Neuronal stem cell (in vitro differentiated cells): ENCODE measurements around the gene CPPED1.

ENCODE experiments used
- DNase-seq: peaks from one replicate; pipeline ENCODE4 v3.0.0-alpha.2; 2013; ENCODE audit warnings: low spot score
- H2AFZ ChIP-seq: one replicate; pipeline ENCODE4 v1.6.1; 2013; ENCODE audit warnings: mild to moderate bottlenecking, low read length, inconsistent platforms
- H2AK5ac ChIP-seq: 2 replicates; pipeline ENCODE4 v1.6.1; 2013; ENCODE audit warnings: low read depth, mild to moderate bottlenecking, inconsistent platforms, low read length, moderate library complexity, mixed read lengths
- H2BK120ac ChIP-seq: 2 replicates; pipeline ENCODE4 v1.6.1; 2013; ENCODE audit warnings: low read depth, mild to moderate bottlenecking, inconsistent platforms, low read length, moderate library complexity, mixed read lengths
- H2BK12ac ChIP-seq: one replicate; pipeline ENCODE4 v1.6.1; 2013; ENCODE audit warnings: low read length, inconsistent platforms
- H2BK15ac ChIP-seq: 2 replicates; pipeline ENCODE4 v1.6.1; 2013; ENCODE audit warnings: mild to moderate bottlenecking, low read length, inconsistent platforms, mixed read lengths
- H2BK5ac ChIP-seq: one replicate; pipeline ENCODE4 v1.6.1; 2013; ENCODE audit warnings: inconsistent platforms, mild to moderate bottlenecking, low read length, moderate library complexity
- H3K14ac ChIP-seq: one replicate; pipeline ENCODE4 v1.6.1; 2013; ENCODE audit warnings: low read length, inconsistent platforms
- H3K18ac ChIP-seq: 2 replicates; pipeline ENCODE4 v1.6.1; 2013; ENCODE audit warnings: low read length, inconsistent platforms
- H3K23ac ChIP-seq: 2 replicates; pipeline ENCODE4 v1.6.1; 2013; ENCODE audit warnings: low read depth, mild to moderate bottlenecking, mixed read lengths, low read length, inconsistent platforms; ENCODE audit not compliant: poor library complexity
- H3K27ac ChIP-seq: replicated peaks from 3 replicates; pipeline ENCODE4 v1.5.1; 2013; ENCODE audit warnings: low read length, inconsistent platforms
- H3K27me3 ChIP-seq, 3 experiments: 2 replicates each; pipeline ENCODE4 v1.6.1; 2013; ENCODE audit warnings: low read length in 3 of 3, mild to moderate bottlenecking in 2 of 3, inconsistent platforms in 1 of 3, low read depth in 1 of 3, mixed read lengths in 1 of 3, moderate library complexity in 1 of 3; ENCODE audit not compliant: control insufficient read depth in 3 of 3, insufficient read depth in 3 of 3
- H3K36me3 ChIP-seq, 2 donors: replicated peaks in 1 of 2; 2 replicates each; pipeline ENCODE4 v1.6.1; 2013; ENCODE audit warnings: low read length in 2 of 2; ENCODE audit not compliant: control insufficient read depth in 2 of 2, insufficient read depth in 2 of 2
- H3K4ac ChIP-seq: 2 replicates; pipeline ENCODE4 v1.6.1; 2013; ENCODE audit warnings: inconsistent platforms, mild to moderate bottlenecking, low read length, moderate library complexity
- H3K4me1 ChIP-seq, 2 donors: 1 replicate in 1 of 2; 2 replicates in 1 of 2; pipeline ENCODE4 v1.6.1; 2013; ENCODE audit warnings: low read length in 2 of 2, low read depth in 1 of 2; ENCODE audit not compliant: control insufficient read depth in 2 of 2, insufficient read depth in 1 of 2
- H3K4me2 ChIP-seq: one replicate; pipeline ENCODE4 v1.6.1; 2013; ENCODE audit warnings: mild to moderate bottlenecking, low read length, inconsistent platforms; ENCODE audit not compliant: insufficient read depth, poor library complexity, severe bottlenecking
- H3K4me3 ChIP-seq, 2 donors: 2 replicates each; pipeline ENCODE4 v1.5.1; 2013; ENCODE audit warnings: low read length in 2 of 2, mild to moderate bottlenecking in 2 of 2, inconsistent platforms in 1 of 2, moderate library complexity in 1 of 2
- H3K79me1 ChIP-seq: one replicate; pipeline ENCODE4 v1.6.1; 2013; ENCODE audit warnings: low read depth, mild to moderate bottlenecking, inconsistent platforms, low read length, moderate library complexity
- H3K9ac ChIP-seq: one replicate; pipeline ENCODE4 v1.6.1; 2013; ENCODE audit warnings: mild to moderate bottlenecking, low read depth, low read length, inconsistent platforms; ENCODE audit not compliant: poor library complexity
- H3K9me3 ChIP-seq, 2 donors: replicated peaks in 1 of 2; 2 replicates each; pipeline versions ENCODE3 to v1.6.1; 2013; ENCODE audit warnings: low read length in 2 of 2, mild to moderate bottlenecking in 2 of 2, inconsistent platforms in 1 of 2, low read depth in 1 of 2, mixed read lengths in 1 of 2, moderate library complexity in 1 of 2; ENCODE audit not compliant: control insufficient read depth in 2 of 2, insufficient read depth in 1 of 2
- H4K8ac ChIP-seq: one replicate; pipeline ENCODE4 v1.6.1; 2013; ENCODE audit warnings: low read depth, mild to moderate bottlenecking, inconsistent platforms, low read length, moderate library complexity
- H4K91ac ChIP-seq: one replicate; pipeline ENCODE4 v1.6.1; 2013; ENCODE audit warnings: low read length, low read depth, mild to moderate bottlenecking, inconsistent platforms; ENCODE audit not compliant: poor library complexity
- WGBS, 2 donors: extraction: QIAGEN DNeasy Blood & Tissue Kit; methylation state at CpG; one replicate each; pipeline ENCODE4 v1.1.7; 2013; ENCODE audit warnings: missing lambda C conversion rate in 2 of 2, mixed read lengths in 1 of 2; ENCODE audit not compliant: insufficient read length in 2 of 2, insufficient replicate concordance in 1 of 2; ENCODE audit errors: extremely low coverage in 2 of 2; 5-methylcytosine and 5-hydroxymethylcytosine counted together

The CPPED1 gene

GRCh38 chr16:12709807-12710206, 93.9 kb downstream of the CPPED1 start:
- H2BK15ac ChIP-seq = no peak overlapping the region
- H3K4me1 ChIP-seq = no peaks in the 10 kb centered on the region
- no peak overlapping the region for H3K9ac ChIP-seq
- no peaks in the 10 kb centered on the region for H3K9me3 ChIP-seq
- H3K4me2 ChIP-seq = no peak overlapping the region
- no peak overlapping the region for H2BK12ac ChIP-seq
- no peak overlapping the region for H3K27ac ChIP-seq
- H2BK5ac ChIP-seq = no peak overlapping the region
- H2BK120ac ChIP-seq = no peak overlapping the region
- no peak overlapping the region for H2AK5ac ChIP-seq
- no peak for DNase-seq
- no peaks in the 10 kb centered on the region for H3K79me1 ChIP-seq
- H3K14ac ChIP-seq = no peak overlapping the region
- no peak overlapping the region for H3K18ac ChIP-seq
- H2AFZ ChIP-seq = no peak overlapping the region
- no peak overlapping the region for H3K4ac ChIP-seq
- no peak overlapping the region for H4K91ac ChIP-seq
- H3K27me3 ChIP-seq = no peaks in the 10 kb centered on the region
- WGBS, 2 donors = no CpG with 5 or more reads among the region's 1 CpG
- no peaks in the 10 kb centered on the region for H3K36me3 ChIP-seq
- no peak overlapping the region for H3K4me3 ChIP-seq
- no peak overlapping the region for H4K8ac ChIP-seq
- no peak overlapping the region for H3K23ac ChIP-seq

- Histone ChIP-seq H3K4me3 (no peak overlapping the region), H3K9me3 (no peaks in the 10 kb centered on the region), H2BK5ac (no peak overlapping the region), H3K4me1 (no peaks in the 10 kb centered on the region), H3K14ac (no peak overlapping the region), H4K91ac (no peak overlapping the region), H3K9ac (no peak overlapping the region), H2BK12ac (no peak overlapping the region), H2AFZ (no peak overlapping the region), H4K8ac (no peak overlapping the region), H2BK15ac (no peak overlapping the region), H3K27me3 (no peaks in the 10 kb centered on the region), H3K27ac (no peak overlapping the region), H3K18ac (no peak overlapping the region), H3K79me1 (no peaks in the 10 kb centered on the region), H3K23ac (no peak overlapping the region), H3K4ac (no peak overlapping the region), H3K4me2 (no peak overlapping the region), H3K36me3 (no peaks in the 10 kb centered on the region), H2AK5ac (no peak overlapping the region), H2BK120ac (no peak overlapping the region)
- no peak for DNase-seq
- WGBS, 2 donors = no CpG with 5 or more reads among the region's 3 CpGs
These were observed 95.4 kb downstream of the CPPED1 start for GRCh38 chr16:12708266-12708665.

- no peak overlapping the region for H3K23ac ChIP-seq
- no peak for DNase-seq
- no peak overlapping the region for H3K4me2 ChIP-seq
- no peak overlapping the region for H2BK5ac ChIP-seq
- WGBS, 2 donors = no CpG with 5 or more reads among the region's 6 CpGs
- H2AK5ac ChIP-seq = no peak overlapping the region
- H3K4me3 ChIP-seq = no peak overlapping the region
- no peak overlapping the region for H4K91ac ChIP-seq
- H3K79me1 ChIP-seq = no peaks in the 10 kb centered on the region
- peak overlapping the region; percentile 26 for H3K9ac ChIP-seq
- no peaks in the 10 kb centered on the region for H3K36me3 ChIP-seq
- H3K14ac ChIP-seq = no peak overlapping the region
- H3K18ac ChIP-seq = no peak overlapping the region
- no peaks in the 10 kb centered on the region for H3K27me3 ChIP-seq
- no peak overlapping the region for H2AFZ ChIP-seq
- H2BK120ac ChIP-seq = no peak overlapping the region
- H2BK12ac ChIP-seq = no peak overlapping the region
- no peak overlapping the region for H3K27ac ChIP-seq
- H3K4me1 ChIP-seq = no peaks in the 10 kb centered on the region
- no peak overlapping the region for H2BK15ac ChIP-seq
- no peaks in the 10 kb centered on the region for H3K9me3 ChIP-seq
- no peak overlapping the region for H3K4ac ChIP-seq
- H4K8ac ChIP-seq = no peak overlapping the region
These were observed 97.1 kb downstream of the CPPED1 start for GRCh38 chr16:12706628-12707027.

- Histone ChIP-seq H3K23ac (no peak overlapping the region), H3K79me1 (no peaks in the 10 kb centered on the region), H3K9ac (no peak overlapping the region), H3K36me3 (no peaks in the 10 kb centered on the region), H3K4me1 (no peaks in the 10 kb centered on the region), H3K4me3 (no peak overlapping the region), H2BK120ac (no peak overlapping the region), H2BK15ac (no peak overlapping the region), H4K91ac (no peak overlapping the region), H2AFZ (no peak overlapping the region), H3K4me2 (no peak overlapping the region), H3K14ac (no peak overlapping the region), H2BK5ac (peak overlapping the region; percentile 58), H3K27ac (no peak overlapping the region), H3K18ac (no peak overlapping the region), H2AK5ac (no peak overlapping the region), H2BK12ac (no peak overlapping the region), H3K4ac (no peak overlapping the region), H4K8ac (no peak overlapping the region), H3K27me3 (no peaks in the 10 kb centered on the region), H3K9me3 (no peaks in the 10 kb centered on the region)
- WGBS, 2 donors = no CpG with 5 or more reads among the region's 31 CpGs
- DNase-seq = no peak
These were observed 99.1 kb downstream of the CPPED1 start for GRCh38 chr16:12704492-12705111.
